ENCODE measurements around the gene SHISA2. TPM values are rescaled to one million over a fixed set of nuclear protein-coding genes. Genes with fewer than 3 reads are reported as not detected.

SHISA2 gene
- total RNA-seq, 1 donor from 2014 or later = 0.07 TPM

DNA sequence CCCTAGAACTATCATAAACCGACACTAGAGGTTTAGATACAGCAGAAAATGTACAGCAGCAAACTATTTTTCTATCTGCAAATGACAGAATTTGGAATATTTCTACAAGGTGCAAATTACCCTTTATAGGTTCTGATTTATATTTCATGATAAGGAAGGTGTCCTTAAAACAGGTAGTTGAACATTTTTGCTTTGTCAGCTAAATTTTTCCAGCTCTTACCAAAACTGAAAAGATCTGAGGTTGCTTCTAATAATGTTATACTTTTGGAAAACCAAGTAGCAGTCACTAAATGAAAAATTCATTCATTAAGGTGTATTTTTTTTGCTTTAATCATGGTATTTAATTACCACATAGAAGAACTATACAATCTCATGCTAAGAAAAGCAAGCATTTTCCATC, 9.0 kb downstream of the SHISA2 start:
- Mint-ChIP-seq H3K9me3 (no peaks in the 10 kb centered on the region), H3K36me3 (ENCODE audit: low read depth) (no peaks in the 10 kb centered on the region), H3K27me3 (ENCODE audit: low read depth) (peaks cover 31% of the 10 kb centered on the region), H3K4me1 (ENCODE audit: low read depth) (peaks cover 10% of the 10 kb centered on the region), H3K27ac (no peak overlapping the region), H3K4me3 (ENCODE audit: low read depth) (no peak overlapping the region)
- intact Hi-C loops (cut with micrococcal nuclease) = no loop called here
- no peak for DNase-seq (ENCODE audit: low spot score)

DNA sequence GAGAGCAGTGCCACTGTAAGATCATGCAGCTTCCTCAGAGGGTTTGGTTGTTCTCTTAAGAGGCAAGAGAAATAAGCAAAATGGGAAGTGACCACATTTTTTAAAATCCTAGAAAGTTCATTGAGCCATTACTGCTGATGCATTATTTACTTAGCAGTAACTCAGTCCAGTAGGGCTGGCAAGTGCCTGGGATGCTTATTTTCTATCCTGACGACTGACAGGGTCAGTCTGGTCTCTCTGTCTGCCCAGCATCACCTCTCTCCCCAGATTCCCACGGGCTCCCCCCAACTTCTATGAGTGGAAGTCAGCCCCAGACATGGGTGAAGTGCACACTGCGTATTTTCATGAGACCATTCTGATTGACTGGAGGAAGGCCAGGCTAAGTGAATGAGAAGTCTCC, 10.4 kb downstream of the SHISA2 start:
- intact Hi-C loops (cut with micrococcal nuclease) = no loop called here
- Mint-ChIP-seq H3K27me3 (ENCODE audit: low read depth) (peaks cover 21% of the 10 kb centered on the region), H3K4me3 (ENCODE audit: low read depth) (no peak overlapping the region), H3K4me1 (ENCODE audit: low read depth) (peaks cover 10% of the 10 kb centered on the region), H3K27ac (no peak overlapping the region), H3K9me3 (no peaks in the 10 kb centered on the region), H3K36me3 (ENCODE audit: low read depth) (no peaks in the 10 kb centered on the region)
- no peak for DNase-seq (ENCODE audit: low spot score)

DNA sequence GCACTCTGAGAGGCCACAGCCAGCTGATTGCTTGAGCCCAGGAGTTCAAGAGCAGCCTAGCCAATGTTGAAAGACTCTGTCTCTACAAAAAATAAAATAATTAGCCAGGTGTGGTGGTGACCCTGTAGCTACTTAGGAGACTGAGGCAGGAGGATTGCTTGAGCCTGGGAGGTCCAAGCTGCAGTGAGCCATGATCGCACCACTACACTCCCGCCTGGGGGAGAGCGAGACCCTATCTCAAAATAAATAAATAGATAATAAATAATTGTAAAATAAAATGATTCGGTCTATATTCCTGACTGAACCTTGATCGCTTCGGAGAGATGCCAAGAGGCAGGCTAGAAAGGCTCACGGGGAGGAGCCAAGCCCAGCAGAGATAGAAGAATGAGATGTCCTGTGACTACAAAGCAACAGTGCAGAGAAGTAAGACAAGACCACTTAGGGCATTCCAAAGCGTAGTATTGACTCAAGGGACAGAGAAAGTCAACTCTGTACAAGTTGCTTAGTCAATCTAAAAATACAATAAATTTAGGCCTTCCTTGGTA, 12.8 kb downstream of the SHISA2 start:
- H3K4me1 Mint-ChIP-seq (ENCODE audit: low read depth) = no peaks in the 10 kb centered on the region
- H3K36me3 Mint-ChIP-seq (ENCODE audit: low read depth) = no peaks in the 10 kb centered on the region
- no peaks in the 10 kb centered on the region for H3K9me3 Mint-ChIP-seq
- no peak overlapping the region for H3K27ac Mint-ChIP-seq
- peaks cover 24% of the 10 kb centered on the region for H3K27me3 Mint-ChIP-seq (ENCODE audit: low read depth)
- DNase-seq (ENCODE audit: low spot score) = no peak
- no peak overlapping the region for H3K4me3 Mint-ChIP-seq (ENCODE audit: low read depth)
- intact Hi-C loops (cut with micrococcal nuclease) = no loop called here

DNA sequence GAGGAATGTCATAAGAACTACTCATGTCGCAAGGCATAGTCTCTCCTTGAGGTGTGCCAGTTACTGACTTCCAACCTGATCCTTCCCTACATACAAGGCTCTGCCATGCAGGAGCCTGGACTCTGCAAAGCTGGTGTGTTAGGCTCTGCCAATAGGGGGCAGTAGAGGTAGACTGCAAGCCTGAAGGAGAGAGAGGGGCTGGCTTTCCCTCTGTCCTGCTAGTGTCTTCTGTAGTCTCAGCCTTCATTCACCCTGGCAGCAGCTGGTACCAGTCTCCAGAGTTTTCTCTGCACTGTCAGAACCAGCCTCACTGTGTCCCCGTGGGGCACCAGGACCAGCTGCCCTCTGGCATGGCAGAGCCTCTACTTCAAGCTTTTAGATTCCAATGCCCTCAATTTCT, 14.5 kb downstream of the SHISA2 start:
- Mint-ChIP-seq H3K4me1 (ENCODE audit: low read depth) (no peaks in the 10 kb centered on the region), H3K36me3 (ENCODE audit: low read depth) (no peaks in the 10 kb centered on the region), H3K9me3 (no peaks in the 10 kb centered on the region), H3K4me3 (ENCODE audit: low read depth) (no peak overlapping the region), H3K27ac (no peak overlapping the region), H3K27me3 (ENCODE audit: low read depth) (peaks cover 26% of the 10 kb centered on the region)
- DNase-seq (ENCODE audit: low spot score) = no peak
- intact Hi-C loops (cut with micrococcal nuclease) = no loop called here

DNA sequence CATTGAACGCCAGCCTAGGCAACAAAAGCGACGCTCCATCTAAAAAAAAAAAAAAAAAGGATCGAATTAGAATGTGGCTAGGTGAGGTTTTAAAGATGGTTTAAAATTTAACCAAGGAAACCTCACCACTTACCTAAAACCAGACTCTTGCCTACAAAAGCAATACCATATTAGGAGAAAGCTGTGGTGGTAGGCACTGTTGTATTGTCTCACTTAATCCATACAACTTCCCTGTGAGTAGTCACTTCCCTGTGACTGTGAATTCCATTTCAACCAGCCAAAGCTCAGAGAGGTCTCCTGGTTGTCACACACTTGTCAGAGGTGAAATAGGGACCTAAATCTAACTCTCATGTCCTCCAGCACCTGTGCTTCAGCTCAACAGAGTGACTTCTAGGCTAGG, 15.4 kb downstream of the SHISA2 start:
- Mint-ChIP-seq H3K27ac (no peak overlapping the region), H3K9me3 (no peaks in the 10 kb centered on the region), H3K4me3 (ENCODE audit: low read depth) (no peak overlapping the region), H3K36me3 (ENCODE audit: low read depth) (no peaks in the 10 kb centered on the region), H3K27me3 (ENCODE audit: low read depth) (peaks cover 18% of the 10 kb centered on the region), H3K4me1 (ENCODE audit: low read depth) (no peaks in the 10 kb centered on the region)
- no peak for DNase-seq (ENCODE audit: low spot score)
- intact Hi-C loops (cut with micrococcal nuclease) = no loop called here

DNA sequence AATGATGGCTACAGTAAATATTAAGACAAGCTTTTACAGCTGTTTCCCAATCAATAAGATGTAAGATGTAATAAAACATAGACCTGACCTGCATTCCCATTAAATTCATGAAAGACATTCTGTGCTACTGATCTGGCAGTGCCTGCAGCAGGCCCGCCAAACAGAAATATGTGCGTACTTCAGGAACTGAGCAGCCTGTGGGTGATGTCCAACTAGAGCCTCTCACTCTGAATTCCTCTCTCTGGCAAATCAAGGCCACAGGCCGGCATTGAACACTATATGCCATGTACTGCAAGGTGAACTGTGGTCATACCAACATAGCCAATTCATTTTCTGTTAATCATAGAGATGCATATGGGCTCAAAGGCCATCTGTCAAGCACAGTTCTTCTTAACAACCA, 17.8 kb downstream of the SHISA2 start:
- H3K4me1 Mint-ChIP-seq (ENCODE audit: low read depth) = no peaks in the 10 kb centered on the region
- H3K27ac Mint-ChIP-seq = no peak overlapping the region
- peaks cover 11% of the 10 kb centered on the region for H3K9me3 Mint-ChIP-seq
- H3K27me3 Mint-ChIP-seq (ENCODE audit: low read depth) = peaks cover 15% of the 10 kb centered on the region
- intact Hi-C loops (cut with micrococcal nuclease) = no loop called here
- H3K36me3 Mint-ChIP-seq (ENCODE audit: low read depth) = no peaks in the 10 kb centered on the region
- no peak for DNase-seq (ENCODE audit: low spot score)
- no peak overlapping the region for H3K4me3 Mint-ChIP-seq (ENCODE audit: low read depth)

DNA sequence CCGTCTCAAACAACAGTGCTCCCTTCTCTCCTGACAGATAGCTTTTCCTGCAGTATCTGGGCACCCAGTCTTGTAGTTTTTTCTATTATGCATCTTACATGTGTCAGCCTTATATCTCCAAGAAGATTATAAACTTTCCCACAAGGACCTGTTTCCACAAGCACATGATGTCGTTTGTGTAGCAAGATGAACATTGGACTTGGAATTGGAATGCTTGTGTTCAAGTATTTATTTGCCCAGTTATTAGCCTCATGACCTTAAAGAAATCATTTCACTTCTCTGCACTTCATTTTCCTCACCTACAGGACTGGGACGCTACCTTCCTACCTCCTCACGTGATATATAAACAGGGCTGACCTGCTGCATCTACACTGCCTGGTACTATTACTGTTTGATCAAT, 21.5 kb downstream of the SHISA2 start:
- no peak overlapping the region for H3K4me3 Mint-ChIP-seq (ENCODE audit: low read depth)
- intact Hi-C loops (cut with micrococcal nuclease) = no loop called here
- H3K36me3 Mint-ChIP-seq (ENCODE audit: low read depth) = no peaks in the 10 kb centered on the region
- peaks cover 11% of the 10 kb centered on the region for H3K27me3 Mint-ChIP-seq (ENCODE audit: low read depth)
- no peak overlapping the region for H3K27ac Mint-ChIP-seq
- H3K9me3 Mint-ChIP-seq = peaks cover 11% of the 10 kb centered on the region
- no peaks in the 10 kb centered on the region for H3K4me1 Mint-ChIP-seq (ENCODE audit: low read depth)
- DNase-seq (ENCODE audit: low spot score) = no peak

DNA sequence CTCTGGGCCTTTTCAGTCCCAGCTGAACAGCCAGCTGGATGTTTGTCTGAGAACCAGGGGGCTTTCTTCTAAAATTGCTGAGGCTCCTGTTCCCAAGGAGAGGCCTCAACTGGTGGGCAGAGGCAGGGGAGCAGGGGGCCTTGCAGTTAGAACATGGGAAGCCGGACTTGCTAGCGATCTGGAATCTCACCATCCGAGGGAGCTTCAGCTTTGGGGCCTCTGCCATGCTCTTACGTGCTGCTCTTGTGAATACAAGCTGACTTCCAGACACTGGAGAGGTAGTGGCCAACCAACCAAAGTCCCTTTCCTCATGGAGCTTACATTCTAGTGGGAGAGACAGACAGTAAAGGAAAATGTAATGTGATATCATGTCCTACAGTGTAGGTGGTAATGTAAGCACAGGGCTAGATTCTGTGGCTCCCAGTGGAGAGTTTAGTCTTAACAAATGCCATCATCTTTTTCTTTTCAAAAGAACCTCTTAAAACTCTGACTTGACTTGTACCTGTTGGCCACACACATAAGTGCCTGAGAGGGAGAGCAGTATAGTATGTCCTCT, 22.2 kb downstream of the SHISA2 start:
- no peak overlapping the region for H3K4me3 Mint-ChIP-seq (ENCODE audit: low read depth)
- no peaks in the 10 kb centered on the region for H3K36me3 Mint-ChIP-seq (ENCODE audit: low read depth)
- H3K9me3 Mint-ChIP-seq = peaks cover 11% of the 10 kb centered on the region
- H3K27ac Mint-ChIP-seq = no peak overlapping the region
- H3K27me3 Mint-ChIP-seq (ENCODE audit: low read depth) = peaks cover 15% of the 10 kb centered on the region
- H3K4me1 Mint-ChIP-seq (ENCODE audit: low read depth) = no peaks in the 10 kb centered on the region
- intact Hi-C loops (cut with micrococcal nuclease) = no loop called here
- DNase-seq (ENCODE audit: low spot score) = no peak

DNA sequence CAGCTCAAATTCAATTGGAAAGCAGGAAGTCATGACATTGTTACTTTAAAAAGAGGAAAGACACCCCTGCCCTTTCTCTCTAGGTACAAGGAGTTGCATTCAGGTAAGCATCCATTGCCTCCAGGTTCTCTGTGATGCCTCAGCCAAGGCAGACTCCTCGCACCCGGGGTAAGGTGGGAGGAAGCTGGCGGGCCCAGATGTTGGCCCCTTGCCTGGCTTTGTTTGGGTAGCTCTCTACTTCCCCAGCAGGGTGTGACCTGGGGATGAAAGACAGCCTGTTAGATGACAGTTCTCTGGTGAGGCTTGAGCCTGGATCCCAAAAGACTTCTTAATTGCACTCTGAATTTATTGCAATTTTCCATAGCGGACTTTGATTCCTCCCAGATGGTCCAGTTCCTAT, 25.6 kb downstream of the SHISA2 start:
- DNase-seq (ENCODE audit: low spot score) = no peak
- H3K27ac Mint-ChIP-seq = no peak overlapping the region
- no peaks in the 10 kb centered on the region for H3K4me1 Mint-ChIP-seq (ENCODE audit: low read depth)
- intact Hi-C loops (cut with micrococcal nuclease) = no loop called here
- no peaks in the 10 kb centered on the region for H3K36me3 Mint-ChIP-seq (ENCODE audit: low read depth)
- H3K4me3 Mint-ChIP-seq (ENCODE audit: low read depth) = no peak overlapping the region
- H3K9me3 Mint-ChIP-seq = peaks cover 10% of the 10 kb centered on the region
- peaks cover 18% of the 10 kb centered on the region for H3K27me3 Mint-ChIP-seq (ENCODE audit: low read depth)

DNA sequence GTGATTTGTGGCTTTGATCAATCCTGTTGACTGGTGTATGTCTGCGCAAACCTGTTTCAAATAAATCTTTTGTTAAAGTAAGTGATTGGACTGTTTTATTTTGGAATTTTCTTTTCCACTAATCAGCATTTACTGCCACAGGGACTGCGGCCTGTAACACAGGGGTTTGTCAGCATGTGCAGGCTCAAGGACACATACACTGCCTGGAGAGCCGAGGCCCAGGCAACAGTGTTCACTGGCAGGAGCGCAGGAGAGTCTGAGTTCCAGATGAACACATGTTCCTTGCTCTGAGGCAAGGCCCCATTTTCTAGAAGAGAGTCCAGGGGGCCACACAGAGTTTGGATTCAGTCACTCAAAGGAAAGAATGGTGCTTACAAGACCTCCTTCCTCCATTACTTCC, 26.0 kb downstream of the SHISA2 start:
- no peak overlapping the region for H3K4me3 Mint-ChIP-seq (ENCODE audit: low read depth)
- no peak for DNase-seq (ENCODE audit: low spot score)
- H3K27me3 Mint-ChIP-seq (ENCODE audit: low read depth) = peaks cover 17% of the 10 kb centered on the region
- H3K36me3 Mint-ChIP-seq (ENCODE audit: low read depth) = no peaks in the 10 kb centered on the region
- intact Hi-C loops (cut with micrococcal nuclease) = no loop called here
- H3K27ac Mint-ChIP-seq = no peak overlapping the region
- H3K9me3 Mint-ChIP-seq = peaks cover 6% of the 10 kb centered on the region
- H3K4me1 Mint-ChIP-seq (ENCODE audit: low read depth) = no peaks in the 10 kb centered on the region

DNA sequence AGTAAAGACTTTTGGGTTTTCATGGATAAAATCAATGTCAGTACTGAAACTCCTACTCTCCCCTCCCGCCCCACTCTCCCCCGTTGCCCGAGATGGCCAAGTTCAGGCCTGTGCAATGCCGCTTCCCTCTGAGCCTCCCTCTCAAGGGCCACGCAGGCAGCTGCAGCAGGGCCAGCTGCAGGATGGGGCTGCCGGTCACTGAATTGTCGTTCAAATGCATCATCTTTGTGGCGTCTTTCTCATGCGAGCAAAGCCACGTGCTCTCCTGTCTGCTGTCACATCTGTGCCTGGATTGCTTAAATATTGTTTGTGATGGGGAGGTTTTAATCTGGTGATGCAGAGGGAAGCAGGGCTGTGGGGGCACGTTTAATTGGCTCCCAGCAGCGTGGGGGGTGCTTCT, 26.6 kb downstream of the SHISA2 start:
- no peaks in the 10 kb centered on the region for H3K9me3 Mint-ChIP-seq

DNA sequence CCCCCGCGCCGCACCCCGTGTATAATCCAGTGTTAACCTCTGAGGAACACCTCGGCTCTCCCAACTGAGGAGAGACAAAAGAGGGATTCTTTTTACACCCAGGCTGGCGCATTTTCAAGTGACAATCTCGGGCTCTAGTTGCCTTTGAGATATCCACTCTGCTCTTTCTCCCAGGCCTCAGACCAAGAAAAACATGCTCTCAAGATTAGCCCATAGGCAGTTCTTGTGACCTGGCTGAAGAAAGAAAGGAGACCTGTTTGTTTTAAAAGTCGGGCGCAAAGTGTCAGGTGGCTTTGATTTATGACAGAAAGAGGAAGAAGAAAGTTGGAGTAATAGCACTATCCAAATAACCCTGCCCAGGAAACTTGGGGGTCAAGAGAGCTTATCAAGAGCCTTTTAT, 27.3 kb downstream of the SHISA2 start:
- Mint-ChIP-seq H3K36me3 (ENCODE audit: low read depth) (no peaks in the 10 kb centered on the region), H3K27ac (no peak overlapping the region), H3K9me3 (no peaks in the 10 kb centered on the region), H3K4me1 (ENCODE audit: low read depth) (no peaks in the 10 kb centered on the region), H3K27me3 (ENCODE audit: low read depth) (peaks cover 12% of the 10 kb centered on the region), H3K4me3 (ENCODE audit: low read depth) (no peak overlapping the region)
- intact Hi-C loops (cut with micrococcal nuclease) = no loop called here
- no peak for DNase-seq (ENCODE audit: low spot score)

More for the DNA sequence above, 26.6 kb downstream of the SHISA2 start:
- Mint-ChIP-seq H3K4me1 (ENCODE audit: low read depth) (no peaks in the 10 kb centered on the region), H3K4me3 (ENCODE audit: low read depth) (no peak overlapping the region), H3K36me3 (ENCODE audit: low read depth) (no peaks in the 10 kb centered on the region), H3K27me3 (ENCODE audit: low read depth) (peaks cover 13% of the 10 kb centered on the region), H3K27ac (no peak overlapping the region)
- intact Hi-C loops (cut with micrococcal nuclease) = no loop called here
- DNase-seq (ENCODE audit: low spot score) = no peak

DNA sequence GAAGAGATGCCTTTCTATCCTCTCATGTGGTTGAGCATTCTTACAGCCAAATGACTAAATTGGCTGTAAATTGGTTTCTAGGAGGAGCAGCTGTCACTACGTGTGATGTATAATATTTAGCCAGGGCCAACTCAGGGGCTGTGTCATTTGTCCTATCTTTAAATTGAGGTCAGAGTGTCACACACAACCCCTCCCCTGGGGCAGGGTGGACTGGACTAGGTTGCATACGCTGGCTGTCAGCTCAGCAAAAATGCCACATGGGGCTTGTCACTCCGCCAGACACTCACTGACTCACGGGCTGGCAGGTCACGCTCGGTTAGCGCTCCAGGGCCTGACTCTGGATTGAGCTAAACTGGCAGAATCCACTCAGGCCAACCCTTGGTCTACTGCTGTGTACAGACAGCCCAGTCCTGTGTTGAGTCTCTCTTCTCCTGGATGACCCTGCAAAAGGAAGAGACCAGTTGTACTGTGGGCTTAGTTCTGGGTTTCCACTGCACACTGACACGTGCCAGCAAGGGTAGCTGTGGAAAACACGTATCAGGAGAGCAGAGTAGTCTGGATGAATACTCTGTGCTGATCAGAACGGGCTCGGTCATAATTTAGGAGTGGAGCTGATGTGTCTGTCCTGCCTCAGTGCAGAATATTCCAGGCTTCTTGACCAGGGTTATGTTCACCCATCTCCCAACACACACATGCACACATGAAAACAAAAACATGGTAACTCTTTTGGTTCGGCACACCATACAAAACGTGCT, 29.1 kb downstream of the SHISA2 start:
- Mint-ChIP-seq H3K27ac (no peak overlapping the region), H3K27me3 (ENCODE audit: low read depth) (peaks cover 12% of the 10 kb centered on the region), H3K4me1 (ENCODE audit: low read depth) (peaks cover under 1% of the 10 kb centered on the region), H3K36me3 (ENCODE audit: low read depth) (no peaks in the 10 kb centered on the region), H3K4me3 (ENCODE audit: low read depth) (no peak overlapping the region), H3K9me3 (no peaks in the 10 kb centered on the region)
- intact Hi-C loops (cut with micrococcal nuclease) = no loop called here
- DNase-seq (ENCODE audit: low spot score) = no peak

Data from activated T-helper 2 cell treated with anti-CD3 and anti-CD28 coated beads, Interferon-gamma antibody, Interleukin-2, Interleukin-4, amounts not matched to agents 10 μg/mL and 5 μg/mL and 100 μg/mL, durations not matched to agents 14 hours and 24 hours and 36 hours (primary cell).